Adipose tissue (tissue), 3 donors: ENCODE measurements around the gene CPN2. TPM values are rescaled to one million over a fixed set of nuclear protein-coding genes. Genes with fewer than 3 reads are reported as not detected.

Experiments
- H3K27ac ChIP-seq: one replicate; pipeline ENCODE4 v1.5.1; 2013; ENCODE audit warnings: low read depth, low read length
- WGBS, 3 donors: extraction: QIAGEN DNeasy Blood & Tissue Kit; methylation state at CpG; one replicate each; pipeline ENCODE4 v1.1.7; 2013; 5-methylcytosine and 5-hydroxymethylcytosine counted together
- polyA plus RNA-seq, 3 donors: library from polyadenylated mRNA; stranded (reverse); fragments of 200-250 nt; gene quantifications; one replicate each; pipeline ENCODE4 v1.2.3, GENCODE V29; 2013
- donor health status: healthy with polysubstance abuse.
- donor health status: Bipolar disorder and iron deficiency.
- donor health status: healthy.

Gene CPN2
- polyA plus RNA-seq, 3 donors: 0.22 to 0.58 (median 0.27) TPM

GRCh38 chr3:194310060-194310835 lies 40.9 kb downstream of the CPN2 start:
- H3K27ac ChIP-seq: no peak overlapping the region
- 72 to 87% (median 80%) methylated on average over 11 of the region's 11 CpGs for WGBS, 3 donors

GRCh38 chr3:194308601-194309449 lies 42.3 kb downstream of the CPN2 start:
- H3K27ac ChIP-seq: no peak overlapping the region
- 79 to 87% (median 84%) methylated on average over 8 of the region's 8 CpGs for WGBS, 3 donors

GRCh38 chr3:194307849-194308248 lies 43.3 kb downstream of the CPN2 start:
- H3K27ac ChIP-seq: no peak overlapping the region
- WGBS, 3 donors: 89 to 92% (median 89%) methylated on average over 8 of the region's 8 CpGs

- H3K27ac ChIP-seq: no peak overlapping the region
- 49 to 77% (median 51%) methylated on average over 13 of the region's 13 CpGs for WGBS, 3 donors
Observed at GRCh38 chr3:194306771-194307640, 44.1 kb downstream of the CPN2 start.

GRCh38 chr3:194306109-194306686 lies 44.9 kb downstream of the CPN2 start:
- no peak overlapping the region for H3K27ac ChIP-seq
- WGBS, 3 donors: 35 to 68% (median 35%) methylated on average over 11 of the region's 11 CpGs

GRCh38 chr3:194305356-194306108 lies 45.6 kb downstream of the CPN2 start:
- WGBS, 3 donors: 88 to 92% (median 90%) methylated on average over 11 of the region's 11 CpGs
- H3K27ac ChIP-seq: no peak overlapping the region

- H3K27ac ChIP-seq: no peak overlapping the region
- 93% methylated on average over 17 of the region's 17 CpGs for WGBS, 3 donors
Observed at GRCh38 chr3:194304186-194304917, 46.8 kb downstream of the CPN2 start.

GRCh38 chr3:194303749-194304148 lies 47.4 kb downstream of the CPN2 start:
- 67 to 90% (median 67%) methylated on average over 1 of the region's 1 CpG for WGBS, 3 donors
- H3K27ac ChIP-seq: no peak overlapping the region

GRCh38 chr3:194301730-194302129 lies 49.4 kb downstream of the CPN2 start:
- WGBS, 3 donors: 89 to 98% (median 91%) methylated on average over 3 of the region's 3 CpGs
- H3K27ac ChIP-seq: no peak overlapping the region

GRCh38 chr3:194300936-194301335 lies 50.2 kb downstream of the CPN2 start:
- WGBS, 3 donors: 94 to 98% (median 95%) methylated on average over 6 of the region's 6 CpGs
- no peak overlapping the region for H3K27ac ChIP-seq

GRCh38 chr3:194300382-194300758 lies 50.8 kb downstream of the CPN2 start:
- WGBS, 3 donors: 48 to 69% (median 52%) methylated on average over 13 of the region's 13 CpGs
- H3K27ac ChIP-seq: no peak overlapping the region

- WGBS, 3 donors: 81 to 87% (median 83%) methylated on average over 19 of the region's 19 CpGs
- H3K27ac ChIP-seq: no peak overlapping the region
Observed at GRCh38 chr3:194298331-194299227, 52.5 kb downstream of the CPN2 start.

- WGBS, 3 donors: 8 to 26% (median 14%) methylated on average over 46 to 47 of the region's 47 CpGs
Observed at GRCh38 chr3:194296454-194297263, 54.5 kb downstream of the CPN2 start.

GRCh38 chr3:194294895-194295214 lies 56.3 kb downstream of the CPN2 start:
- WGBS, 3 donors: 94 to 97% (median 96%) methylated on average over 5 of the region's 5 CpGs
- no peak overlapping the region for H3K27ac ChIP-seq

More at GRCh38 chr3:194296454-194297263, 54.5 kb downstream of the CPN2 start:
- H3K27ac ChIP-seq: no peak overlapping the region

GRCh38 chr3:194294199-194294894 lies 56.8 kb downstream of the CPN2 start:
- WGBS, 3 donors: 86 to 91% (median 91%) methylated on average over 10 of the region's 10 CpGs
- no peak overlapping the region for H3K27ac ChIP-seq
